ENCODE results near the gene POTEB2. TPM values are rescaled to one million over a fixed set of nuclear protein-coding genes. Genes with fewer than 3 reads are reported as not detected.

Gene POTEB2
- total RNA-seq = not detected

DNA sequence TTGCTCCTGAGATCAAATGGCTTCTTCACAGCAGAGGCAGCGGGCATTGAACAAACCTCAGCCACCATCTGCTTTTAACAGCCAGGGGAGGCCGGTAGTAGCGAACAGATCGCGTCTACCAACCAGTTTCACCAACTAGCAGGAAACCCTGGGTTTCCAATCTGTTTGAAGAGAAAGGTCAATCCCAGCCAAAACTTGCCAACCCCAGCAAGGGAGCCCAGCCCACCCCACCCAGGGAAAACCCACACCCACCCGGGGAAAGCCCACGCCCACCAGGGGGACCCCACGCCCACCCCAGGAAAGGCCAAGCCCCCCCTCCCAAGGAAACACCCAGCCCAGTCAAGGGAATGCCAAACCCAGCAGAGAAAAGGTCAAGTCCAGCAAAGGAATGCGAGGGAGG lies at the start of gene POTEB2:
Gene POTEB2, minus strand, starts transcription at position 101 of the 400 bp plus-strand sequence. Its CDS starts 33 bp downstream, at position 68.

Data from camera-type eye (tissue), 1 donor.